MM.1S (cell line): ENCODE measurements around the gene CCDC185.

Experiments used
- EZH2 ChIP-seq: fragments of 300-600 bp; sonication (generic); optimal IDR thresholded peaks from 2 replicates; pipeline ENCODE3; 2017; ENCODE audit warnings: low read depth, mild to moderate bottlenecking, antibody characterized with exemption, low read length, mixed read lengths
- EZH2phosphoT487 ChIP-seq: fragments of 300-600 bp; sonication (generic); IDR thresholded peaks from 2 replicates; pipeline ENCODE4 v1.6.1; 2018; ENCODE audit warnings: antibody characterized with exemption, low read length
- TF ChIP-seq, protein P1 (sequence below): fragments of 300-600 bp; sonication (generic); IDR thresholded peaks from 2 replicates; pipeline ENCODE4 v1.5.1; 2016; ENCODE audit warnings: antibody characterized with exemption, low read length, mixed read lengths

DNA sequence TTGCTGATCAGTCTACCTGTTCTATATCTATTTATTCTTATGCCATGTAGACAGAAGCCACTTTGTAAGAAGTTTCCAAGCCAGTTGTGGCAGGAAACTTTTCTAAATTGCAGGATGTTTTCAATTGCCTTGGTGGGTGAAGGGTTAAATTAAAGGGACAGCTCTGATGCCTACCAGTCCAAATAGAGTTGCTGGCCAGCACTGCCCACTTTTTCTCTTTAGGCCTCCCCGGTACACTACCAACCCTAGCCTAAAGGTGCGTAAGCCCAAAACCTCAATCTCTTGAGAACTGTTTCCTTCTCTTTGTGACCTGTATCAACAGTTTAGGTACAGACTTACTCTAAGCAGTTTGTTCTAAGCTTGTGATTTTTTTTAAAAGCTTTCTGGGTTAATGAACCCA is 44.8 kb upstream of the CCDC185 start:
- TF ChIP-seq, protein P1, sequence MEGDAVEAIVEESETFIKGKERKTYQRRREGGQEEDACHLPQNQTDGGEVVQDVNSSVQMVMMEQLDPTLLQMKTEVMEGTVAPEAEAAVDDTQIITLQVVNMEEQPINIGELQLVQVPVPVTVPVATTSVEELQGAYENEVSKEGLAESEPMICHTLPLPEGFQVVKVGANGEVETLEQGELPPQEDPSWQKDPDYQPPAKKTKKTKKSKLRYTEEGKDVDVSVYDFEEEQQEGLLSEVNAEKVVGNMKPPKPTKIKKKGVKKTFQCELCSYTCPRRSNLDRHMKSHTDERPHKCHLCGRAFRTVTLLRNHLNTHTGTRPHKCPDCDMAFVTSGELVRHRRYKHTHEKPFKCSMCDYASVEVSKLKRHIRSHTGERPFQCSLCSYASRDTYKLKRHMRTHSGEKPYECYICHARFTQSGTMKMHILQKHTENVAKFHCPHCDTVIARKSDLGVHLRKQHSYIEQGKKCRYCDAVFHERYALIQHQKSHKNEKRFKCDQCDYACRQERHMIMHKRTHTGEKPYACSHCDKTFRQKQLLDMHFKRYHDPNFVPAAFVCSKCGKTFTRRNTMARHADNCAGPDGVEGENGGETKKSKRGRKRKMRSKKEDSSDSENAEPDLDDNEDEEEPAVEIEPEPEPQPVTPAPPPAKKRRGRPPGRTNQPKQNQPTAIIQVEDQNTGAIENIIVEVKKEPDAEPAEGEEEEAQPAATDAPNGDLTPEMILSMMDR, result no peak
- TF ChIP-seq EZH2 (no peak), EZH2phosphoT487 (no peak)
